GM23338 (cell line): Measurements from ENCODE around the gene P3R3URF. TPM values are rescaled to one million over a fixed set of nuclear protein-coding genes. Genes with fewer than 3 reads are reported as not detected.

ENCODE experiments used
- ATAC-seq: fragments of 200-7000 bp; cut with Tn5 transposase; 3 replicates; pipeline ENCODE4 v1.9.1; 2020
- DNase-seq: peaks from one replicate; pipeline ENCODE4 v3.0.0-alpha.2; 2015; ENCODE audit warnings: low spot score
- H2AFZ ChIP-seq: fragments of 200-600 bp; sonication (generic); 2 replicates; pipeline ENCODE4 v1.8.0; 2016; ENCODE audit warnings: antibody characterized with exemption, mild to moderate bottlenecking, moderate library complexity
- H3F3A ChIP-seq: fragments of 200-600 bp; sonication (generic); replicated peaks from 2 replicates; pipeline ENCODE4 v1.8.0; 2017; ENCODE audit warnings: antibody characterized with exemption, mixed run types, low read depth
- H3K27ac ChIP-seq: fragments of 200-600 bp; sonication (generic); 2 replicates; pipeline ENCODE4 v1.6.1; 2016; ENCODE audit warnings: low read depth
- H3K27me3 ChIP-seq: fragments of 200-600 bp; sonication (generic); 2 replicates; pipeline ENCODE4 v1.8.0; 2016; ENCODE audit warnings: mild to moderate bottlenecking, mixed run types, moderate library complexity; ENCODE audit not compliant: insufficient read depth
- H3K36me3 ChIP-seq: fragments of 200-600 bp; sonication (generic); 2 replicates; pipeline ENCODE4 v1.8.0; 2016; ENCODE audit warnings: mild to moderate bottlenecking; ENCODE audit not compliant: insufficient read depth
- H3K4me1 ChIP-seq: fragments of 200-600 bp; sonication (generic); 2 replicates; pipeline ENCODE4 v1.8.0; 2016; ENCODE audit warnings: mild to moderate bottlenecking, moderate library complexity; ENCODE audit not compliant: insufficient read depth
- H3K4me2 ChIP-seq: fragments of 200-600 bp; sonication (generic); 2 replicates; pipeline ENCODE4 v1.7.1; 2017; ENCODE audit warnings: mixed run types
- H3K4me3 ChIP-seq: fragments of 200-600 bp; sonication (generic); 2 replicates; pipeline ENCODE4 v1.6.1; 2016; ENCODE audit warnings: mixed run types
- H3K79me2 ChIP-seq: fragments of 200-600 bp; sonication (generic); replicated peaks from 2 replicates; pipeline ENCODE4 v1.8.0; 2017; ENCODE audit warnings: mild to moderate bottlenecking; ENCODE audit not compliant: insufficient read depth
- H3K9me2 ChIP-seq: fragments of 200-600 bp; sonication (generic); 2 replicates; pipeline ENCODE4 v1.8.0; 2017; ENCODE audit not compliant: insufficient read depth
- H4K20me1 ChIP-seq: fragments of 200-600 bp; sonication (generic); replicated peaks from 2 replicates; pipeline ENCODE4 v1.8.0; 2017; ENCODE audit warnings: mild to moderate bottlenecking; ENCODE audit not compliant: insufficient read depth
- H3K27ac Mint-ChIP-seq: 2 replicates; pipeline ENCODE4 v1.8.0; 2020; ENCODE audit warnings: inconsistent platforms, mild to moderate bottlenecking, moderate library complexity, mixed read lengths
- H3K27me3 Mint-ChIP-seq: 3 replicates; pipeline ENCODE4 v1.8.0; 2022; ENCODE audit warnings: low read depth, mild to moderate bottlenecking, moderate library complexity, mixed read lengths, inconsistent platforms; ENCODE audit not compliant: insufficient read depth, poor library complexity
- H3K36me3 Mint-ChIP-seq: 3 replicates; pipeline ENCODE4 v1.8.0; 2021; ENCODE audit warnings: low read depth, mild to moderate bottlenecking, inconsistent platforms, moderate library complexity, mixed read lengths
- H3K4me1 Mint-ChIP-seq: 3 replicates; pipeline ENCODE4 v1.8.0; 2020; ENCODE audit warnings: mild to moderate bottlenecking, inconsistent platforms, mixed read lengths
- H3K4me3 Mint-ChIP-seq: 3 replicates; pipeline ENCODE4 v1.8.0; 2021; ENCODE audit warnings: moderate library complexity, mild to moderate bottlenecking, inconsistent platforms, mixed read lengths
- H3K9me3 Mint-ChIP-seq: 3 replicates; pipeline ENCODE4 v1.8.0; 2020; ENCODE audit warnings: moderate library complexity, mild to moderate bottlenecking, inconsistent platforms, mixed read lengths
- CREB1 ChIP-seq: fragments of 250-450 bp; sonication (Bioruptor Pico); IDR thresholded peaks from 2 replicates; pipeline ENCODE4 v1.5.0; 2020; ENCODE audit warnings: low read depth, mild to moderate bottlenecking, moderate library complexity
- EZH2 ChIP-seq: fragments of 200-600 bp; sonication (generic); IDR thresholded peaks from one replicate; pipeline ENCODE4 v1.8.0; 2017; ENCODE audit warnings: antibody characterized with exemption, mild to moderate bottlenecking, low read depth; ENCODE audit not compliant: unreplicated experiment
- EZH2phosphoT487 ChIP-seq: fragments of 200-600 bp; sonication (generic); IDR thresholded peaks from one replicate; pipeline ENCODE4 v1.8.1; 2018; ENCODE audit warnings: antibody characterized with exemption; ENCODE audit not compliant: unreplicated experiment
- NANOG ChIP-seq: IDR thresholded peaks from 2 replicates; pipeline ENCODE4 v1.6.1; 2016; ENCODE audit warnings: antibody characterized with exemption, borderline replicate concordance
- POLR2AphosphoS5 ChIP-seq: IDR thresholded peaks from 2 replicates; pipeline ENCODE4 v1.6.1; 2016; ENCODE audit warnings: antibody characterized with exemption, low read depth
- STAT1 ChIP-seq: IDR thresholded peaks from one replicate; pipeline ENCODE4 v1.6.1; 2016; ENCODE audit warnings: antibody characterized with exemption; ENCODE audit not compliant: unreplicated experiment
- ZNF114 ChIP-seq: fragments of 250-450 bp; sonication (Bioruptor Pico); IDR thresholded peaks from 2 replicates; pipeline ENCODE4 v1.5.0; 2020; ENCODE audit warnings: mild to moderate bottlenecking, moderate library complexity
- polyA plus RNA-seq: library from polyadenylated mRNA; unstranded; fragments of >200 nt; fragmentation: Nextera tagmentation; extraction: Ambion mirVana; gene quantifications from 2 replicates; pipeline ENCODE4 v1.2.1, GENCODE V29; 2016
- total RNA-seq: library from RNA; depleted of rRNA; stranded (reverse); fragments of >200 nt; shearing (Covaris generic); gene quantifications from 2 replicates; pipeline ENCODE4 v1.2.3, GENCODE V29; 2014
- TF ChIP-seq, protein P1 (sequence below): IDR thresholded peaks from 2 replicates; pipeline ENCODE4 v1.6.1; 2016; ENCODE audit warnings: antibody characterized with exemption
- TF ChIP-seq, protein P2 (sequence below): fragments of 250-450 bp; sonication (Bioruptor Pico); IDR thresholded peaks from 2 replicates; pipeline ENCODE4 v1.5.0; 2020; ENCODE audit warnings: mild to moderate bottlenecking, moderate library complexity
- TF ChIP-seq, protein P3 (sequence below), 2 experiments: fragments of 200-600 bp in 1 of 2; sonication (generic) in 1 of 2; conservative IDR thresholded peaks; 2 replicates each; pipeline versions ENCODE4 v1.5.1 to v1.6.1; 2016 to 2017; ENCODE audit warnings: antibody characterized with exemption in 2 of 2, low read depth in 2 of 2, mild to moderate bottlenecking in 2 of 2, moderate library complexity in 1 of 2
- TF ChIP-seq, protein P4 (sequence below): IDR thresholded peaks from one replicate; pipeline ENCODE4 v1.6.1; 2018; ENCODE audit warnings: antibody characterized with exemption; ENCODE audit not compliant: unreplicated experiment

The P3R3URF gene
- total and polyA plus RNA-seq, 2 experiments from 2014 or later, result not detected

DNA sequence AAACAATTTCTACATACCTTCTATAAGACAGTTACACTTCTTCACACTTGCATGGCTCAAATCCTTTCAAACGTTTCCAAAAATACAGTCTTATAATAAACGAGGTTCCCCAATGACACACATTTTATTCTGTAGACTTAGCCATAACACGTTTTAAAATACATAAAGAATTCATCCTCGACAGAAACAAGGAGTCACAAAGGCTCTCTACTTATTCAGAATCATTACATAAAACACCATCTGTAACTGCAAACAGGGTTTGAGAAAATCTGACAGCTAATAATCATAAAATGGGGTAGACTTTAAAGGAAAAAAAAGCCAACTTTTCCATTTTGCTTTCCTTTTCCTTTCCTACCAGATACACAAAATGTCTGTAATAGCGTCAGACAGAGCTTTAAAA lies 45.7 kb downstream of the P3R3URF start (continued):
- TF ChIP-seq ZNF114 (CRISPR knock-in tag) (no peak), CREB1 (CRISPR knock-in tag) (no peak), STAT1 (no peak), EZH2phosphoT487 (no peak)
- TF ChIP-seq, protein P1, sequence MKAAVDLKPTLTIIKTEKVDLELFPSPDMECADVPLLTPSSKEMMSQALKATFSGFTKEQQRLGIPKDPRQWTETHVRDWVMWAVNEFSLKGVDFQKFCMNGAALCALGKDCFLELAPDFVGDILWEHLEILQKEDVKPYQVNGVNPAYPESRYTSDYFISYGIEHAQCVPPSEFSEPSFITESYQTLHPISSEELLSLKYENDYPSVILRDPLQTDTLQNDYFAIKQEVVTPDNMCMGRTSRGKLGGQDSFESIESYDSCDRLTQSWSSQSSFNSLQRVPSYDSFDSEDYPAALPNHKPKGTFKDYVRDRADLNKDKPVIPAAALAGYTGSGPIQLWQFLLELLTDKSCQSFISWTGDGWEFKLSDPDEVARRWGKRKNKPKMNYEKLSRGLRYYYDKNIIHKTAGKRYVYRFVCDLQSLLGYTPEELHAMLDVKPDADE, result no peak

DNA sequence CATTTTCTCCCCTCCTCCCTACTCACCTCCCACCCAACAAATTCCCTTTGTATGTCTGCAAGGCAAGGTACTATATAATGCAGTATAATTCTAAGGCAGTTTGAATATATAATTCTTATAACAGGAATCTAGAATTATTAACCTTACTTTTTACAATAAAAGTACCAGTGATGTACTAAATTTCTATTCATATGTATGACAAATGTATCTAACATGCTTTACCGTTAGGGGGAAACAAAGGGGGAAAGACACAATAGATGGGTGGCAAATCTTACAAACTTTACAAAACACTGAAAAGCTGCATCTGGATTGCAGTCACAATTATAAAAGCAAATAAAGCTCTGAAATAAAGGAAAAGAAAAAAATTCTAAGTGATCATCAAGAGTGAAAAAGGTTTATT lies 46.2 kb downstream of the P3R3URF start:
- H3K4me3 Mint-ChIP-seq, result peak overlapping the region; percentile 93
- DNase-seq (no peak), ATAC-seq (no peak)
- H3K27me3 Mint-ChIP-seq, result peaks cover 11% of the 10 kb centered on the region
- Histone ChIP-seq H3K36me3 (no peaks in the 10 kb centered on the region), H3K4me2 (peak overlapping the region; percentile 92), H3K27ac (no peak overlapping the region), H3K9me2 (no peaks in the 10 kb centered on the region), H3K4me1 (peaks cover 23% of the 10 kb centered on the region), H3F3A (peaks cover 8% of the 10 kb centered on the region), H3K27me3 (peaks cover 18% of the 10 kb centered on the region), H2AFZ (no peak overlapping the region), H3K4me3 (peak overlapping the region; percentile 91), H3K79me2 (peaks cover 29% of the 10 kb centered on the region), H4K20me1 (no peaks in the 10 kb centered on the region)
- no peaks in the 10 kb centered on the region; the same call in 2 of the 3 replicates for H3K36me3 Mint-ChIP-seq
- H3K4me1 Mint-ChIP-seq, result peaks cover 24% of the 10 kb centered on the region
- H3K9me3 Mint-ChIP-seq, result no peaks in the 10 kb centered on the region
- no peak overlapping the region for H3K27ac Mint-ChIP-seq
- no peak for TF ChIP-seq ZNF114 (CRISPR knock-in tag)
- TF ChIP-seq STAT1, result no peak
- TF ChIP-seq, protein P2, sequence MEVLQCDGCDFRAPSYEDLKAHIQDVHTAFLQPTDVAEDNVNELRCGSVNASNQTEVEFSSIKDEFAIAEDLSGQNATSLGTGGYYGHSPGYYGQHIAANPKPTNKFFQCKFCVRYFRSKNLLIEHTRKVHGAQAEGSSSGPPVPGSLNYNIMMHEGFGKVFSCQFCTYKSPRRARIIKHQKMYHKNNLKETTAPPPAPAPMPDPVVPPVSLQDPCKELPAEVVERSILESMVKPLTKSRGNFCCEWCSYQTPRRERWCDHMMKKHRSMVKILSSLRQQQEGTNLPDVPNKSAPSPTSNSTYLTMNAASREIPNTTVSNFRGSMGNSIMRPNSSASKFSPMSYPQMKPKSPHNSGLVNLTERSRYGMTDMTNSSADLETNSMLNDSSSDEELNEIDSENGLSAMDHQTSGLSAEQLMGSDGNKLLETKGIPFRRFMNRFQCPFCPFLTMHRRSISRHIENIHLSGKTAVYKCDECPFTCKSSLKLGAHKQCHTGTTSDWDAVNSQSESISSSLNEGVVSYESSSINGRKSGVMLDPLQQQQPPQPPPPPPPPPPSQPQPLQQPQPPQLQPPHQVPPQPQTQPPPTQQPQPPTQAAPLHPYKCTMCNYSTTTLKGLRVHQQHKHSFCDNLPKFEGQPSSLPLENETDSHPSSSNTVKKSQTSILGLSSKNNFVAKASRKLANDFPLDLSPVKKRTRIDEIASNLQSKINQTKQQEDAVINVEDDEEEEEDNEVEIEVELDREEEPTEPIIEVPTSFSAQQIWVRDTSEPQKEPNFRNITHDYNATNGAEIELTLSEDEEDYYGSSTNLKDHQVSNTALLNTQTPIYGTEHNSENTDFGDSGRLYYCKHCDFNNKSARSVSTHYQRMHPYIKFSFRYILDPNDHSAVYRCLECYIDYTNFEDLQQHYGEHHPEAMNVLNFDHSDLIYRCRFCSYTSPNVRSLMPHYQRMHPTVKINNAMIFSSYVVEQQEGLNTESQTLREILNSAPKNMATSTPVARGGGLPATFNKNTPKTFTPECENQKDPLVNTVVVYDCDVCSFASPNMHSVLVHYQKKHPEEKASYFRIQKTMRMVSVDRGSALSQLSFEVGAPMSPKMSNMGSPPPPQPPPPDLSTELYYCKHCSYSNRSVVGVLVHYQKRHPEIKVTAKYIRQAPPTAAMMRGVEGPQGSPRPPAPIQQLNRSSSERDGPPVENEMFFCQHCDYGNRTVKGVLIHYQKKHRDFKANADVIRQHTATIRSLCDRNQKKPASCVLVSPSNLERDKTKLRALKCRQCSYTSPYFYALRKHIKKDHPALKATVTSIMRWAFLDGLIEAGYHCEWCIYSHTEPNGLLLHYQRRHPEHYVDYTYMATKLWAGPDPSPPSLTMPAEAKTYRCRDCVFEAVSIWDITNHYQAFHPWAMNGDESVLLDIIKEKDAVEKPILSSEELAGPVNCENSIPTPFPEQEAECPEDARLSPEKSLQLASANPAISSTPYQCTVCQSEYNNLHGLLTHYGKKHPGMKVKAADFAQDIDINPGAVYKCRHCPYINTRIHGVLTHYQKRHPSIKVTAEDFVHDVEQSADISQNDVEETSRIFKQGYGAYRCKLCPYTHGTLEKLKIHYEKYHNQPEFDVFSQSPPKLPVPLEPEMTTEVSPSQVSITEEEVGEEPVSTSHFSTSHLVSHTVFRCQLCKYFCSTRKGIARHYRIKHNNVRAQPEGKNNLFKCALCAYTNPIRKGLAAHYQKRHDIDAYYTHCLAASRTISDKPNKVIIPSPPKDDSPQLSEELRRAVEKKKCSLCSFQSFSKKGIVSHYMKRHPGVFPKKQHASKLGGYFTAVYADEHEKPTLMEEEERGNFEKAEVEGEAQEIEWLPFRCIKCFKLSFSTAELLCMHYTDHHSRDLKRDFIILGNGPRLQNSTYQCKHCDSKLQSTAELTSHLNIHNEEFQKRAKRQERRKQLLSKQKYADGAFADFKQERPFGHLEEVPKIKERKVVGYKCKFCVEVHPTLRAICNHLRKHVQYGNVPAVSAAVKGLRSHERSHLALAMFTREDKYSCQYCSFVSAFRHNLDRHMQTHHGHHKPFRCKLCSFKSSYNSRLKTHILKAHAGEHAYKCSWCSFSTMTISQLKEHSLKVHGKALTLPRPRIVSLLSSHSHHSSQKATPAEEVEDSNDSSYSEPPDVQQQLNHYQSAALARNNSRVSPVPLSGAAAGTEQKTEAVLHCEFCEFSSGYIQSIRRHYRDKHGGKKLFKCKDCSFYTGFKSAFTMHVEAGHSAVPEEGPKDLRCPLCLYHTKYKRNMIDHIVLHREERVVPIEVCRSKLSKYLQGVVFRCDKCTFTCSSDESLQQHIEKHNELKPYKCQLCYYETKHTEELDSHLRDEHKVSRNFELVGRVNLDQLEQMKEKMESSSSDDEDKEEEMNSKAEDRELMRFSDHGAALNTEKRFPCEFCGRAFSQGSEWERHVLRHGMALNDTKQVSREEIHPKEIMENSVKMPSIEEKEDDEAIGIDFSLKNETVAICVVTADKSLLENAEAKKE (CRISPR knock-in tag), result no peak
- TF ChIP-seq, protein P1, result no peak
- TF ChIP-seq, protein P3, sequence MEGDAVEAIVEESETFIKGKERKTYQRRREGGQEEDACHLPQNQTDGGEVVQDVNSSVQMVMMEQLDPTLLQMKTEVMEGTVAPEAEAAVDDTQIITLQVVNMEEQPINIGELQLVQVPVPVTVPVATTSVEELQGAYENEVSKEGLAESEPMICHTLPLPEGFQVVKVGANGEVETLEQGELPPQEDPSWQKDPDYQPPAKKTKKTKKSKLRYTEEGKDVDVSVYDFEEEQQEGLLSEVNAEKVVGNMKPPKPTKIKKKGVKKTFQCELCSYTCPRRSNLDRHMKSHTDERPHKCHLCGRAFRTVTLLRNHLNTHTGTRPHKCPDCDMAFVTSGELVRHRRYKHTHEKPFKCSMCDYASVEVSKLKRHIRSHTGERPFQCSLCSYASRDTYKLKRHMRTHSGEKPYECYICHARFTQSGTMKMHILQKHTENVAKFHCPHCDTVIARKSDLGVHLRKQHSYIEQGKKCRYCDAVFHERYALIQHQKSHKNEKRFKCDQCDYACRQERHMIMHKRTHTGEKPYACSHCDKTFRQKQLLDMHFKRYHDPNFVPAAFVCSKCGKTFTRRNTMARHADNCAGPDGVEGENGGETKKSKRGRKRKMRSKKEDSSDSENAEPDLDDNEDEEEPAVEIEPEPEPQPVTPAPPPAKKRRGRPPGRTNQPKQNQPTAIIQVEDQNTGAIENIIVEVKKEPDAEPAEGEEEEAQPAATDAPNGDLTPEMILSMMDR (conservative IDR thresholded peaks at IDR 0.05; ENCODE audit: low read depth in 2 of 2), result no peak
- no peak for TF ChIP-seq EZH2phosphoT487
- no peak for TF ChIP-seq EZH2
- TF ChIP-seq NANOG, result no peak
- TF ChIP-seq, protein P4, sequence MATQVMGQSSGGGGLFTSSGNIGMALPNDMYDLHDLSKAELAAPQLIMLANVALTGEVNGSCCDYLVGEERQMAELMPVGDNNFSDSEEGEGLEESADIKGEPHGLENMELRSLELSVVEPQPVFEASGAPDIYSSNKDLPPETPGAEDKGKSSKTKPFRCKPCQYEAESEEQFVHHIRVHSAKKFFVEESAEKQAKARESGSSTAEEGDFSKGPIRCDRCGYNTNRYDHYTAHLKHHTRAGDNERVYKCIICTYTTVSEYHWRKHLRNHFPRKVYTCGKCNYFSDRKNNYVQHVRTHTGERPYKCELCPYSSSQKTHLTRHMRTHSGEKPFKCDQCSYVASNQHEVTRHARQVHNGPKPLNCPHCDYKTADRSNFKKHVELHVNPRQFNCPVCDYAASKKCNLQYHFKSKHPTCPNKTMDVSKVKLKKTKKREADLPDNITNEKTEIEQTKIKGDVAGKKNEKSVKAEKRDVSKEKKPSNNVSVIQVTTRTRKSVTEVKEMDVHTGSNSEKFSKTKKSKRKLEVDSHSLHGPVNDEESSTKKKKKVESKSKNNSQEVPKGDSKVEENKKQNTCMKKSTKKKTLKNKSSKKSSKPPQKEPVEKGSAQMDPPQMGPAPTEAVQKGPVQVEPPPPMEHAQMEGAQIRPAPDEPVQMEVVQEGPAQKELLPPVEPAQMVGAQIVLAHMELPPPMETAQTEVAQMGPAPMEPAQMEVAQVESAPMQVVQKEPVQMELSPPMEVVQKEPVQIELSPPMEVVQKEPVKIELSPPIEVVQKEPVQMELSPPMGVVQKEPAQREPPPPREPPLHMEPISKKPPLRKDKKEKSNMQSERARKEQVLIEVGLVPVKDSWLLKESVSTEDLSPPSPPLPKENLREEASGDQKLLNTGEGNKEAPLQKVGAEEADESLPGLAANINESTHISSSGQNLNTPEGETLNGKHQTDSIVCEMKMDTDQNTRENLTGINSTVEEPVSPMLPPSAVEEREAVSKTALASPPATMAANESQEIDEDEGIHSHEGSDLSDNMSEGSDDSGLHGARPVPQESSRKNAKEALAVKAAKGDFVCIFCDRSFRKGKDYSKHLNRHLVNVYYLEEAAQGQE, result no peak
- no peak for TF ChIP-seq POLR2AphosphoS5
